GM18499 (cell line): ENCODE data around the gene POPDC3.
"Not testable (repeated sequence)": the region's sequence is repeated elsewhere in the genome, so short reads cannot be mapped to it uniquely, and the experiment has no call there.

Source experiments
- ATAC-seq: cut with Tn5 transposase; IDR thresholded peaks from one replicate; pipeline ENCODE4 v1.9.1; 2021; ENCODE audit warnings: moderate number of reproducible peaks; ENCODE audit not compliant: insufficient read depth, unreplicated experiment

Gene POPDC3

GRCh38 chr6:105179244-105180065 is at the start of gene POPDC3:
POPDC3 (minus strand) TSS chr6:105180014; CDS start chr6:105161909, 18,105 bp downstream.
- ATAC-seq, result no peak

GRCh38 chr6:105227295-105227767 is 47.5 kb upstream of the POPDC3 start:
- no peak for ATAC-seq

DNA sequence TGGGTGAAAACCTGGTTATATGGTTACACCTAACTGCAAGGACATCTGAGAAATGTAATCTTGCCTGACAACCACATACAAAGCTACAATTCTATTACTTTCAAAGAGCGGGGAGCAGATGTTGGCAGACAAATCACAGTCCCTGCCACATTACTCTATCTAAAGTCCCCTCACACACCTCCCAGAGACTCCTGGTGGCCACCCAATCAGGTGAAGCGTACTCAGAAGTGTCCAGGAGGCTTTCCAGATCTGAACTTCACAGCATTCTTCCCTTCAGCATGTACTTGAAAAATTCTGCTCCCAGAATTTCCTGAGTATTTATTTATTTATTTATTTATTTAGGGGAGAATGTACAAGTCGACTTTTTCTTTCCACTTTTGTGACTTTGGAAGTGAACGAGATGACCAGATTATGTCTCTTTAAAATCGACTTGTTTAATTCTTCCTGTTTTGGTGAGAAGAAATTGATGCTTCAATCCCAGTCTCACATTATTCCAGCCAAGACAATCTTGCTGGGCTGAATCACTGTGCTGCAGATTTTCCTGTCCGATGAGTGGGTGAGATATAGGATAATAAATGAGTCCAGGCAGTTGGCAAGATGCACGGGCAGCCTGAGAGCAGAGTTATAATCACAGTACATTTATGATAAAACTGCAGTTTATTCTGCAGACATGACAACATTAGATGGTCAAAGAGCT is 46.9 kb upstream of the POPDC3 start:
- ATAC-seq, result no peak

- ATAC-seq, result no peak
Measured at GRCh38 chr6:105223242-105223641, 43.4 kb upstream of the POPDC3 start.

DNA sequence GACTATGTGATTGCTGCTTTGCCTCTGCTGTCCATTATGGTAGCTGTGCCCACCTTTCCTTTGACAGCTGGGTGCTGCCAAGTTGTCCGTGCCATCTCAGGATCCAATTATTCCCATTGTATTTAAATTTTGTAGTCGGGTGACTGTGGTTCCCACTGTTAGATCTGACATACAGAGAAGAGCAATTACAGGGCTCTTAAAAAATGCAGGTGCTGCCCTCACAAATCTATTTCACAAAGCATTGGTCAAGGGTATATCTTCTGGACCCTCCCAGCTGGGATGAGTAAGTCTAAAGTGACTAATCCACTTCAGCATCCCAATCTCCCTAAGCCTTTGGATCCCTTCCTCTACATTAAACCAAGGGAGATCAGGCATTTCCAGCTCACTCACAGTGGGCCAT is 41.4 kb upstream of the POPDC3 start:
- ATAC-seq, result not testable (repeated sequence)

GRCh38 chr6:105220186-105220585 is 40.4 kb upstream of the POPDC3 start:
- ATAC-seq, result no peak

GRCh38 chr6:105219218-105219617 is 39.4 kb upstream of the POPDC3 start:
- ATAC-seq, result not testable (repeated sequence)

GRCh38 chr6:105215506-105215905 is 35.7 kb upstream of the POPDC3 start:
- ATAC-seq, result no peak

GRCh38 chr6:105214668-105215067 is 34.9 kb upstream of the POPDC3 start:
- ATAC-seq, result no peak

DNA sequence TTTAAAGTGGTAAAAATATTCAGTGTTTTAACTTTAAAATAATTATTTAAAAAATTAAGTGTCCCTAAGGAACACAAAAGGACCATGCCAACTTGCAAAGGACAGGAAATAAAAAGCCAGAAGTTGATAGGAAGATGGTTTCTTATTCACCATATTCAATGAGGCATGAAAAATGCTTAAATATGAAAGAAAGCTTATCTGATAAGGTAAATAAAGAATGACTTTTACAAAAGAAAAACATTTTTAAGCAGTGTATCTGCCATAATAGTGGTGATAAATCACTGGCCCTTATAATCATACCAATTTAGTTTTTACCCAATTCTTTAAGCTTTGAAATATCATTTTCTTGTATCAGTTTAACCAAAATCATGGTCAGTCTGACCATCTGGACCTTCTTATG is 33.5 kb upstream of the POPDC3 start:
- no peak for ATAC-seq

GRCh38 chr6:105212587-105212986 is 32.8 kb upstream of the POPDC3 start:
- peak; percentile 71 for ATAC-seq

GRCh38 chr6:105211831-105212230 is 32.0 kb upstream of the POPDC3 start:
- no peak for ATAC-seq

GRCh38 chr6:105210932-105211531 is 31.2 kb upstream of the POPDC3 start:
- no peak for ATAC-seq

GRCh38 chr6:105209950-105210706 is 30.3 kb upstream of the POPDC3 start:
- ATAC-seq, result no peak

DNA sequence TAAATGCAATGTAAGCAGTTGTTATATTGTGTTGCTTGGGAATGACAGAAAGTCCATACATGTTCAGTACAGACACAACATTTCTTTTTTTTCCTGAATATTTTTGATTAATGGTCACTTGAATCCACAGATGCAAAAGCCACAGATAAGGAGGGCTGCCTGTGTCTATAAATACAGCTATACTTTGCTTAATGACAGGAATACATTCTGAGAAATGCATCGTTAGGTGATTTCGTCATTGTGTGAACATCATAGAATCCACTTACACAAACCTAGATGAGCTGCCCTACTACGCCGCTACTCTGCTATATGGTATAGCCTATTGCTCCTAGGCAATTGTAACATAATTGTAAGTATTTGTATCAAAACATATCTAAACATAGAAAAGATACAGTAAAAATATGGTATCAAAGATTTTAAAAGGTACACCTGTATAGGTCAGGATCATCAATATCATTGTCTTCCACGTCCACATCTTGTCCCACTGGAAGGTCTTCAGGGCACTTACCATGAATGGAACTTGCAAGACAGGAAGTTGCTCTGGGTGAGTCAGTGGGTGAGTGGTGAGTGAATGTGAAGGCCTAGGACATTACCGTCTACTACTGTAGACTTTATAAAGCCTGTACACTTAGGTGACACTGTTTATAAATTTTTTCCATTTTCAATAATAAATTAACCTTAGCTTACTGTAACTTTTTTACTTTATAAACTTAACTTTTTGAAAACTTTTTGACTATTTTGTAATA is 27.9 kb upstream of the POPDC3 start:
- no peak for ATAC-seq

DNA sequence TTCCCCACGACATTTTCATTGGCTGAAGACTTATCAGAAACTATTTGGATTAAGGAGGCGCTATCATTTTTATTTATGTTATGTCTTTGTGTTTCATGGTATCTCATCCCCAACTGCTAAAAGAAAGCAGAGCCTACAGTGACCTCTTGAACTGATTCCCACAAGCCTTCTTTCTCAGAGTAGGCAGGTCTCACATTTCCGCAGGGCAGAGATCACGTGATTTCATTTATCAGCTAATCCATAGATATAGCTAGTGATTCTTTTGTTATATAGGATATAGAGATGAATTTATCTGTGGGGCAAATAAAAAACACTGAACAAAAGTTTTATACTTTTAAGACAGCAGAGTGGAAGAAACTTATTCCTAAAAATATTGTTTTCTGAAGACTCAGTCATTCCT is 25.0 kb upstream of the POPDC3 start:
- no peak for ATAC-seq

DNA sequence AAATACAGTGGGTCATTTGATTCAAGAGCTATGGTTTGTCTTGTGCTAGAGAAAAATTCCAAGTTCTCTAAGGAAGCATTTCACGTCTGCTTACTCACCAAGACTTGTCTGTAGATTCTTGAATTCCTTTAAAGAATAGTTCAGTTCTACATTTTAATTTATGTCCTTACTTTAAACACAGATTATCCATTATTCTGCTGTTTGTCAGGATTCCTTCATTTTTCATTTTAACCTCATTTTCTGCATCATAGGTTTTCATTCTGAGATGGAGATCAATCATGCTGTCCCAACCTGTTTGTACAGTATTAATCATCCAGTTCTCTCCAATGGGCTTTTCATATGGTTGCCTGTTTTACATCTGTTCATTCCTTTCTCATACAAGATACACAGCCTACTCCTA is 24.5 kb upstream of the POPDC3 start:
- no peak for ATAC-seq

GRCh38 chr6:105202486-105202885 is 22.7 kb upstream of the POPDC3 start:
- ATAC-seq, result no peak

DNA sequence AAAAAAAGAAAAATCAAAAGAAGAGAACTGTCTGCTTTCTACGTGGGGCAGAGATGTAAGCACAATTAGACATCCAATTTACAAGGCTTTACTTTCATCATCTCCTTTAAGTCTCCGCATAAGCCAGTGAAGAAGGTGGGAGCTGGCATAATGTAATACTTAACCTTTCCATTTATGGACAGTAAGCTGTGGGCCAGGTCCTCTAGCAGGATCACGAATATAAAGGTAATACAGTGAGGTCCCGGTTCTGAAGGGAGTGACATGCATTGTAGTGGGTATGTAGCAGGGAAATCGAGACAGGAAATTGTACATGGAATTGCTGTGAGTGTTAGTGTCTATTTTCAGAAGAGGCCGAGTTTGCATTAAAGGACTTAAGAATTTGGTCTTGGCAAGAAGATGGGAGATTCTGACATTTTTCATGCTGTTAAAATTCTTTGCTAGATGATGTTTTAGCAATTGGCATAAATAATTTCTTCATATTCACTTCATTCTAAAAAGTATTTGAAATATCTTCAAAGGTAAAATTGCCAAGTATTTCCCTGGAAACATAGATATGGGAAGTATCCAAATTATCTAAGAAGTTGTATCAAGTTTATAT is 20.4 kb upstream of the POPDC3 start:
- ATAC-seq, result no peak
